Activated CD4-positive, alpha-beta T cell treated with anti-CD3 and anti-CD28 coated beads for 4 hours (primary cell): ENCODE data around the gene SPSB3.
"Not testable (repeated sequence)": the region's sequence is repeated elsewhere in the genome, so short reads cannot be mapped to it uniquely, and the experiment has no call there.

Experiments used
- DNase-seq, 2 donors: peaks; one replicate each; pipeline ENCODE4 v3.0.0-alpha.2; 2020

The SPSB3 gene

DNA sequence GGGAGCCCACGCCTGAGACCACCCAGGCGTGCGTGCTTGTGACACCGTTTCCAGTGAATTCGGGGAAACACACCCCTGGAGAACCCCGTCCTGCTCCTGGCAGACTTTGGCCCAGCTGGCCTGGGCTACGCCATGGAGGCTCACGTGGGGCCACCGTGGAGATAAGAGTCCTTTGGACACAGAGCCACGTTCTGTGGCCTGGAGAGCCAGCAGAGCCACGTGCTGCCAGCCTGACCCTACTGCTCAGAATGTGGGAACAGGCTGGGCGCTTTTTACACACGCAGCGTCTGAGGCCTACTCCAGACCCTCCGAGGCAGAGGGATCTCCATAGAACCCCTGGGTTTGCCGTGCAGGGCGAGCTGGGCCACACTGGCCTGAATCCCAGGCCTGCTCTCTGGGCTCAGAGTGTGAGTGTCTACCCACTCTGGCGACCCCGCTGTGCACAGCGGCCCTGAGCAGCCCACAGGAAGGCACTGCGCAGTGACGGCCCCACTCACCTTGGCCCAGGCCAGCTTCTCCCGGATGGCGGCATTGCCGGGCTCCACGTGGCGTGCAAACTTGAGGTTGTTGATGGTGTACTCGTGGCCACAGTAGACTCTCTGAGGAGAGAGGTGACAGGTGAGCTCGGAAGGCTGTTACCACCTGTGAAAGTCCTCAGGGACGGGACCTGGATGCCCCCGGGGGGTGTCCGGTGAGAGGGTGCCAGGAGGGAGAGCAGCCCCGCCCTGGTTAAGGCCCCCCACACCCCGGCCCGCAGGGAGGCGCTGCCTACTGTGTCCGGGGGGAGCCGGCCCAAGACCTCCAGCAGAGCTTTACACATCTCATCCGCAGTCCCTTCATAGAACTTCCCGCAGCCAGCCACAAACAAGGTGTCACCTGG lies 34.3 kb upstream of the SPSB3 start:
- DNase-seq = no peak

DNA sequence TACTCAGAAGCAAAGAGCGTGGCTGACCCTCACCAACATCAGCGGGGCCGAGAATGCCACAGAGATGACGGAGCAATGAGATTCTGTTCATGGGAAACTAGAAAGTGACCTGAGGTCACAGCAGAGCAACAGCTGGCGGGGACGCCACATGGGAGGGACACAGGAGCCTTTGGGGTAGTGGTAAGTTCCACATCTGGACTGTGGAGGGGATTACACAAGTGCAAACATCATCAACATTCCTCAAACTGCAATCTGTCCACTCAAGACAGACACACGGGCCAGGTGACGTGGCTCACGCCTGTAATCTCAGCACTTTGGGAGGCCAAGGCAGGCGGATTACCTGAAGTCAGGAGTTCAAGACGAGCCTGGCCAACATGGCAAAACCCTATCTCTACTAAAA lies 33.1 kb upstream of the SPSB3 start:
- no peak for DNase-seq

DNA sequence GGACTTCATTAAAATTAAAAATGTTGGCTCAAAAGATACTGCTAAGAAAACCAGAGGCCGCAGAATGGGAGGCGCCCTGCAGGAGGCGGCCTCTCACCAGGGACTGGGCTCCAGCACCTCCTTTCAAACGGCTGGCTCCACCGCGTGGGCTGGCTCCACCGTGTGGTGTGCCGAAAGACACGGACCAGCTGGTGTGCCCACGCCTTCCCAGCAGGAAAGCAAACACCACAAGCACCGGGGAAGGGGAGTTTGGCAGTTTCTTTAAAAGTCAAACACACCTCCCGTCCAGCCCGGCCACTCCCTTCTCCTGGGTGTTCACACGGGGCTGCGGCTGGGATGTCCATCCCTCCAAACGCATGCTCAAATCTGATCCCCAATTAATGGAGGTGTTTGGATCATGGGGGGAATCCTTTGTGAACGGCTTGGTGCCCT lies 30.4 kb upstream of the SPSB3 start:
- peak; percentile 46 to 56 for DNase-seq

DNA sequence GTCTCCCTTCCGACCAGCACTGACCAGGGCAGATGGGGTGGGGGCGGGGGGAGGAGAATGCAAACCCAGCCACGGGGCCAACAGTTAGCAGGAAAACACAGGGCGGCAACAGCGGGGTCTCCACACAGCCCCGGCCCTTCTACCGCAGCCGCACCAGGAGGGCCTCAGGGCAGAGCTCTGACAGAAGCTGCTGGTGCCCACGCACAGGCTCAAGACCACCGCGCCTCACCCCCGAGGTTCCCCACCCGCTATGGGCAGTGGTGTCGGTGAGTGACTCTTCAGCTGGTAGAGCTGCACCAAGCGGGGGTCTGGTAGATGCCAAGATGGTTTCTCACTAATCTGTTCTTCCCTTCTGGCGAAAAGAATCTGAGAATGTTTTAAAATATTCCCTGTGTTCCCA lies 28.2 kb upstream of the SPSB3 start:
- DNase-seq = no peak

DNA sequence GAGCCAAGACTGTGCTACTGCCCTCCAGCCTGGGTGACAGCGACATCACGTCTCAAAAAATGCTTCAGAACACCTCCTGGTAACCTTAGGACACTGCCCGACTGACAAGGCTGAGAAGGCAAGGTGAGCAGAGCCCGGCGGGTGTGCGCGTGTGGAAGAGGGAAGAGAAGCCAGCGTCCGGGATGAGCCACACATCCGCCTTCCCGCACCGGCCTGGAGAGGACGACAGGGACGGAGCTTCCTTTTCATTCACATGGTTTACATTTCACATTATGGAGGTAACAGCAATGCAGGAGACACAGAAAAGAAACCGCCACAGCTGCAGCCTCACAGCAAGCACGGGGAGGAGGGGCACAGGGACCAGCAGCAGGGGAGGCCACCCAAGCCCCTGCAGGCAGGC lies 27.7 kb upstream of the SPSB3 start:
- no peak for DNase-seq

DNA sequence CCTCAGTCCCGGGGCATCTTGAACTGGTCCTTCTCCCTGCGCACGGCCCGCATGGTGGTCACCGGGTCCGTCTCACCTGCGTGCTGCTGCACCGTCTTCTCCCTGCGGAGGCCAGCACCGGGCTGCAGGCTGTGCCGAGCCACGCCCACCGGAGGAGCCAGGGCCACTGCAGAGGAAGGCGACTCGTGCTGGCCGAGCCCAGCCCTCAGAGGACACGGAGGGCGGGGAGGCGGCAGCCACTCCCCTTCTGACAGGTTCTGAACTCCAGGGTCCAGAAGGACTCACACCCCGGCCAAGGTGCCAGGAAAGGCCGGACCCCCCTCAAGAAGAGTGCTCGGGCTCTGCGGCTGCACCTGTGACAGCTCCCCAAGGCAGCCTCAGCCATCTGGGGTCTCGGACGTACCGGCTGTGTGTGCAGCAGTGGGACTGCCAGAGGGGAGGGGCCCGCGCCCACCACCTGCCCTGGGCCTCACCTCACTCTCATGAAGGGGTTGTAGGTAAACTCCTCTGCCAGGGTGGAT lies 27.0 kb upstream of the SPSB3 start:
- DNase-seq = no peak

DNA sequence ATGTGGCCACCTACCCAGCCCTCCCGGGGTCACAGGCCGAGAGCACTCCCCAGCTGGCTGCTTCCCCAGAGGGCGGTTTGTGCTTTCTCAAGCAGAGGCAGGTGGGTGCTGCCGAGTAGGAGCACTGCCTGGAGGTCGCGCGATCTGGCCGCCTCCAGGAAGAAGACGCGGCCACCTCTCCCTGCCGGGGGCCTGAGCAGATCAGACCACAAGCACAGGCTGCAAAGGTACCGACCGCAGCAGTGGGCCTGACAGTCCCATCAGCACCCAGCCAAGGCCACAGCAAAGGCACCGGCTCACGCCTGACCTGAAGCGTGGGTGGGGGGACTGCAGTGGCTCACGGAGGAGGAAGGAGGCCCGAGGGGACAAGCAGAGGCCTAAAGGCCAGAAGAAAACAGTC lies 26.3 kb upstream of the SPSB3 start:
- no peak for DNase-seq

DNA sequence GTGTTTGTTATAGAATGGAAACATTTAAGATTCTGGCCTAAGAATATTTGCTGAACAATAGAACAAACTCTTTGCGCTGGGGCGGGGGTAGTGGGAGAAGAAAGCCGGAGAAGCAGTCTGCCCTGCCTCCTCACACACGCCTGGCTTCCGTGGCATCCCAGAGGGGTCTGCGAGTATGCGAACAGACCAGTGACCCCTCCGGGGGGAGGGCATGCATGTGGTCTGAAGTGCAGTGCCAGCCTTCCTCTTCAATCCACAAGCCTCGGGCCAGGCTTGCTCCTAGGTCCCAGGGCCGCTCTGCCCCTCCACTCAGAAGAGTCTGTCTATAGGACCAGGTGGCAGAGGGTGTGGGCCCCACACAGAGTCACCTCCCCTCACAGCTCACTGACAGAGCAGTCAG lies 25.3 kb upstream of the SPSB3 start:
- no peak for DNase-seq

DNA sequence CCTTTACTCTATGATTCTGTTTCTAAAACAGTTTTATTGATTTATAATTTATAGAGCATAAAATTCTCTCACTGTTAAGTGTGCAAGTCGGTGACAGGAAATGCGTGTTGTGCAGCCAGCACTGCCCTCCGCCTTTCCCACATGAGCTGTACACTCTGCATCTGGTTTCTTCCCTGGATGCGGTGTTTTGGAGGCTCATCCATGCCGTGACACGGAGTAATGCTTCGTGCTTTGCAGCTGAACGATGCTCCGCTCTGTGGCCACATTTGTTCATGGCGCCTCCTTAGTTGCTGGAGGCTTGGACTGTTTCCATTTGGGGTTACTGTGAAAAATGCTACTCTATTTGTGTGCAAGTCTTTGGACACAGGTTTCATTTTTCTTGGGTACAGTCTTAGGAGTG lies 18.3 kb upstream of the SPSB3 start:
- no peak for DNase-seq

DNA sequence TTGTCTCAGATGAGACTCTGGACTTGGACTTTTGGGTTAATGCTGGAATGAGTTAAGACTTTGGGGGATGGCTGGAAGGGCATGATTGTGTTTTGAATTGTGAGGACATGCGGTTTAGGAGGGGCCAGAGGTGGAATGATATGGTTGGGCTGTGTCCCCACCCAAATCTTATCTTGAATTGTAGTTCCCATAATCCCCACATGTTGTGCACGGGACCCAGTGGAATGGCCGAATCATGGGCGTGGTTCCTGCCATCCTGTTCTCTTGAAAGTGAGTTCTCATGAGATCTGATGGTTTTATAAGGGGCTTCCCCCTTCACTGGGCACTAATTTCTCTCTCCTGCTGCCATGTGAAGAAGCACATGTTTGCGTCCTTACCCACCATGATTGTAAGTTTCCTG lies 16.9 kb upstream of the SPSB3 start:
- DNase-seq = not testable (repeated sequence)

DNA sequence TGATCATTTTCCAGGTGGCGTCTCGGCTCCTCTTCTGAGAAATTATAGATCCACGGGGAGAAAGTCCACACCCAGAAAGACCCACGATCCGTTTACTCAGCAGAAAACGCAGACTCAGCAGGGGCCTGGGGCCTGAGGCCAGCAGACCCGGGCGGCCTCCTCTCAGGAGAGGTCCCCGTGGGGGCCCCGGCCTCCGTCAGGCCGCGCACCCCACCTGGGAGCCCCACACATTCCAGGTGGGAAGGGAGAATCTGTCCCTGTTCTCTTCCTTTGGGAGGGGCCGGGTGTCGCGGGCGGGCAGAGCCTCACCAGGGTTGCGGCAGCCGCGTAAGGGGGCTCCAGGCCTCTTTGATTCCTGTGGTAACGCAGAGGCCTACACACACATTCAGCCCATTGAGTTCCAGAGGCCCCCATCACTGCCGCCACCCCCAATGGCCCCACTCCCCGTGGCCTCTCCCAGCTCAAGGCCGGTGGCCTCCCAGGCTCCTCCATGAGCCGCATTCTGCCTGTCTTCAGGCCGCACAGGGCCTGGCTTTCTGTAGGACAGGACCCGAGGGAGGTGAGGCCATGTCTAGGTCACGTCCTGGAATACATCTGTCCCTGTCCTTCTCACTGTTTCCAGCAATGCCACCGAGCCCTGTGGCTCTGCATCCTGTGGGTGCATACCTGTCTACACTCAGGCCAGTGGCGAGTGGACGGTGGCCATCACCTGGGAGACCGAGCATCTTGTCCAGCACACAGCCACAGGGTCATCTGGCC lies 12.7 kb upstream of the SPSB3 start:
- DNase-seq = no peak

DNA sequence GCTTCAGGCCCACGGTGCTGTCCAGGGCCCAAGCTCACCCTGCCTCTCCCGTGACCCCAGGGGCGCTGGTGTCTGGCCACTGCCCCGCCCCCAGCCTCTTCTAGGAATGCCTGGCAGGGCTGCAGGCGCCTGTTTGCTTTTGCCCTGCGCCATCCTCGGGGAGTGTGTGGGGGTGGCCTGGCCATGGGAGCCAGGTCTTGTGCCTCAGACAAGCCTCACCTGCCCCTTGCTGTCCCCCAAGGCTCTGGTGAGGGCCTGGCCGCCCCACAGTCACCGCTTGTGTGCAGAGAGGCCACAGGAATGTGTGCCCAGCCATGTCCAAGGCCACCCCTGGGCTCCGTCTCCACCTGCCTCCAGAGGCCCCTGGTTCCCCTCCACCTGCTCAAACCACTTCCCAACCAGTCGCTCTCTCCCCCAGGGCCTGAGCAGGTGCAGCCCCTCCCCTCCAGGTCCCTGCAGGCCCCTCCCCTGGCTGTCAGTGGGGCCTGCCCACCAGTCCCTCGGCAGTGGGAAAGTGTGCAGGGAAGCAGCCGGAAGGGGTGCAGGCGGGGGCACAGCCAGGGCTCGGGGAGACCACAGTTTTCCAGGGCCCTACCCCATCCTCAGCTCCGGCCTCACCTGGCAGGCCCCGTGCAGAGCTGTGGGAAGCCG lies 12.0 kb upstream of the SPSB3 start:
- DNase-seq = no peak

DNA sequence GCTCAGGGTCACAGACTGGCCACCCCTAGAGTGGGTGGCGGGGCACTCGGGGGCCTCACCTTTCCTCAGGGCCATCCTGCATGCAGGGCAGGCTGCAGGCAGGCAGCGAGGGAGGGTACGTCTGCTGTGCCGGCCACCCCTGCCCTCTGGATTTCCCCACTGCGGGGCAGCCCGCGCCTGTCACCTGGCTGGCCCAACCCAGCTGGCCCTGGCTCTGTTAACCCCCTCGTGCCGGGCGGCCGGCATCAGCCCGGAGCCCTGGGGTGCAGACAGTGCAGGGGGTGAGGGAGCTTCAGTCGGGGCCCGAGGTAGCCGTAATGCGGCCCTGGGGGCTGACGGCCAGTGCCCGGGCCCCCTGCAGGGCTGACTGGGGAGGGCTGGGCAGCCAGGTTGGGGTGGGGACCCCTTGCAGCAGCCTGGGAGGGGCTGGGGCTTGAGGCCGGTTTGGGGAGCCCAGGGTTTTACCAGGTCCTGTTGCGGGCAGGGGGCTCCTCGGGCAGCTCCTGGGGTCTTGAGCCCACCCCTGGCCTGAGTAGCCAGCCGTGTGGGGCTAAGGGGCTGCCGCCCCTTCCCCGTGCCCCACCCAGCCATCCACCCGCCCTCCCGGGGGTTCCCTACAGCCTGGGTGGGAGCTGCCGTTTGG lies 11.3 kb upstream of the SPSB3 start, which contains the start of gene IGFALS:
Gene IGFALS, minus strand, starts transcription at position 128 of the 643 bp plus-strand sequence. Its CDS starts 53 bp downstream, at position 75.
- no peak for DNase-seq

DNA sequence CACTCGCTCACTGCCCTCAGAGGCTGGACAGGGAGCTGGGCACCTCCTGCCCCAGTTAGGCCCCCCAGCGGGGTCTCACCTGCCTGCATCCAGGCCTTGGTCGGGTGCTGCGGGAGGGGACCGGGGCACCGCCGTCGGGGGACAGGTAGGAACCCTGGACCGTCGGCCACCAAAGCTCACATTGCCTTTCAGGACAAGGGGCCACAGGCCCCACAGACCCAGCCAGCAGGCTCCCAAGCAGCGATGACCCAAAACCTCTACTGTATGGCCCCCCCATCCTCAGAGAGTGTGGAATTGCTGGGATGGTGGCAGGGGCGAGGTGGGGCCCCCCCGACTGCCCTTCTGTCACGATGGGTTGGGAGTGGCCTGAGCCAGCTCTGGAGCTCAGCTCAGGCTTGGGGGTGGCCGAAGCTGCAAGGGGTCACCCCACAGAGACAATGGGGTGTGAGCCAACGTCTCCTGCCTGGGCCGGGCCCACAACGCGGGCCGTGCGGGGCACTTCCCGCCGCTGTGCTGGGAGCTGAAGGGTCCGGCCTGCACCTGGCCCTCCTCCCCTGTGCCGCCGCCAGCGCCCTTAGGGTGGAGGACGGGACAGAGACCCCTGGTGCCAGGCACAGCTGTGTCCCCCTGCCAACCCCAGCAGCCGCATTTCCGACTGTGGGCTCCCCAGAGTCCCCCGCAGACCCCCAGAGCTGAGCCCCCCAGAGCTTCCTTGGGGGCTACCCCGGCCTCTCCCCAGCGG lies 10.6 kb upstream of the SPSB3 start:
- no peak for DNase-seq

DNA sequence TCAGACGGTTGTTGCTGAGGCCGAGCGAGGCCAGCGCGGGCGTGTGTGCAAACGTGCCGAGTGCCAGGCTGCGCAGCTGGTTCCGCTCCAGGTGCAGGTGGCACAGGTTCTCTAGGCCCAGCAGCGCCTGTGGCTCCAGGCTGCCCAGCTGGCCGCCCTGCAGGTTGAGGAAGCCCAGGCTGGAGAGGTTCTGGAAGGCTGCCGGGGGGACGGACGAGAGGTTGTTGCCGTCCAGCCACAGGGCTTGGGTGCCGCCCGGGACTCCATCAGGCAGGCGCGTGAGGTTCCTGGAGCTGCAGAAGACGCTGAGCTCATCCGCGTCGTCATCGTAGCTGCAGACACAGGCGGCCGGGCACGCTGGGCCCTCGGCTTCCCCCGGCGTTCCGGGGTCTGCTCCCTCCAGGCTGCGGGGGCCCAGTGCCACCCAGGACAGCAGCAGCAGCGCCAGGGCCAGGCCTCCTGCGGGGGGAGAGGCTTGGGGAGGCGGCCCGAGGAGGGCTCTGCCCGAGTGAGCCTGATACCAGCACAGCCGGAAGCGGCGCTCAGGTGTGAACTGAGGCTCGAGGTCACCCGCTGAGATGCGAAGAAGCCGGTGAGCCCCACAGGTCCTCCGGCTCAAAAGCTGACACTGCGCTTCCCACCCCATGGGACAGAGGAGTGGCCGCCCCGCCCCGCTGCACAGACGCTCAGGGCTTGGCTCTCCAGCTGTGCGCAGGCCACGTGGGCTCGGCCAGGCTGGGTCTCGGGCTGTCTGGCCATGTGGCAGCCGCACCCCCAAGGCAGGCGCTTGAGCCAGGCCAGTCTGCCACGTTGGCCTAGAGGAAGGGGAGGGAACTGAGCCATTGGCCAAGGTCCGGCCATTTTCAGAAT lies 9.8 kb upstream of the SPSB3 start:
- DNase-seq = no peak

DNA sequence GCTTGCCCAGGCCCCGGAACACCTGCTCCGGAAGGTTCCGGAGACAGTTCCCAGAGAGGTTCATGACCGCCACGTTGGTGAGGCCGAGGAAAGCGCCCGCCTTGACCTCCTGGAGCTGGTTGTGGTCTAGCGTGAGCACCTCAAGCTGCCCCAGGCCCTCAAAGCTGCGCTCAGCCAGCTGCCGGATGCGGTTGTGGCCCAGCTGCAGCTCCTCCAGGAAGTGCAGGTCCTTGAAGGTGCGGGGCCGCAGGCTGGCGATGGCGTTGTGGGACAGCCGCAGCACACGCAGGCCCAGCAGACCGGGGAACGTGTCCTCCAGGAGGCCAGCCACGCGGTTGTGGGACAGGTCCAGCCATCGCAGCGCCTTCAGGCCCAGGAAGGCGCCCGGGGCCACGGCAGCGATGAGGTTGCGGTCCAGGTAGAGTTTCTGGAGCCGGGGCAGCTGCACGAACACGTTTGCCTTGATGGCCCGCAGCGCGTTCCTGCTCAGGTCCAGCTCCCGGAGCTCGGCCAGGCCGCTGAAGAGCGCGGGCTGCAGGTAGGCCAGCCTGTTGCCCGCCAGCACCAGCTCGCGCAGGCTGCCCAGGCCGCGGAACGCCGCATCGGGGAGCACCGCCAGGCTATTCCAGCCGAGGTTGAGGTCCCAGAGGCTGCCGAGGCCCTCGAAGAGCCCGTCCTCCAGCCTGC lies 9.0 kb upstream of the SPSB3 start:
- no peak for DNase-seq

DNA sequence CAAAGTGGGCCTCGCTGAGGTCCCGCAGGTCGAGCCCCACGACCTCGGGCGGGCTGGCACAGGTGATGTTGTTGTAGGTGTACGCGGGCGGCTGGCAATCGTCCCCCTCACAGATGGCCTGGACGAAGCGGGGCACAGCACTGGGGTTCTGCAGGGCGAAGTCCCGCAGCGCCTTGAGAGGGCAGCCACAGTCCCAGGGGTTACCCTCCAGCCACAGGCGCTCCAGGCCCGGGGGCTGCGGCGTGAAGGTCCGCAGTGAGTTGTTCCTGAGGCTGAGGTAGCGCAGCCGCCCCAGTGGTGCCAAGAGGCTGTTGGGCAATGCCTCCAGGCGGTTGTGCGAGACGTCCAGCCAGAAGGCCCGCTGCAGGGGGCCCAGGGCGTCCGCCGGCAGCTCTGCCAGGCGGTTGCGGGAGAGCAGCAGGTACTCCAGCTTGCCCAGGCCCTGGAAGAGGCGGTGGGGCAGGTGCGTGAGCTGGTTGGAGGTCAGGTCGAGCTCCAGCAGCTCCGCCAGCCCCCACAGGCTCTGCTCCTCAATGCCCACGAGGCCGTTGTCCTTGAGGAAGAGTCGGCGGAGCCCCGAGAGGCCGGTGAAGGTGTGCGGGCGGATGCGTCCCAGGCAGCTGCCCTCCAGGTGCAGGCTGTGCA lies 8.4 kb upstream of the SPSB3 start:
- no peak for DNase-seq

DNA sequence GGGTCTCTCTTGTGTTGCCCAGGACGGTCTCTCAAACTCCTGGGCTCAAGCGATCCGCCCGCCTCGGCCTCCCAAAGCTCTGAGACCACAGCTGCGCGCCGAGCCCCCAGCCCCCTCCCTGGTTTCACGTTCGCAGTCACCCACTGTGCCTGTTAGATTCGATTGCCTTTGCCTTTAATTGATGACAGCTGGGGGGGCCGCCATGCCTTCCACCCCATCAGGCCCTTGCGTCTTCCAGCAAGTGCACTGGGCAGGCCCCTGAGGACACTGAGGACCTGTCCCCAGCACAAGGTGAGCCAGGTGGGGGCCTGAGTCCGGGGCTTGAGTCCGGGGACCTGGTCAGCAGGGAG lies 7.9 kb upstream of the SPSB3 start:
- no peak for DNase-seq

DNA sequence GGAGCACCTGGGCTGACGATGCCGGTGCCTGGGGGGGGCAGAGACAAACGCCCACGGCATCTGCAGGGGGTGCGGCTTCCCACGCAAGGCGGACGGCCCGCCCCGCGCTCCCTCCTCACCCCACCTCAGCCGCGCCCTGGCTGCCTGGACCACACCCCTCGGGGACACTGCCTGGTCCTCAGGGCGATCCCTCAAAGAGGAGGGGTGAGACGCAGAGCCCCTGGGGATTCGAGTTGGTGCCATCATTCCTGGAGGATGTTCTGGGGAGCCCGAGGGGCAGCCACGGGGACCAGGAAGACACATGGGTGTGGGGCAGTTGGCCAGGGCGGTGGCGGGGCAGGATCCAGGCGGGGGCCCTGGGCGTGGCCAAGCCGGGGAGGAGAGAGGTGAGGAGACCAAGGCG lies 7.3 kb upstream of the SPSB3 start:
- no peak for DNase-seq

DNA sequence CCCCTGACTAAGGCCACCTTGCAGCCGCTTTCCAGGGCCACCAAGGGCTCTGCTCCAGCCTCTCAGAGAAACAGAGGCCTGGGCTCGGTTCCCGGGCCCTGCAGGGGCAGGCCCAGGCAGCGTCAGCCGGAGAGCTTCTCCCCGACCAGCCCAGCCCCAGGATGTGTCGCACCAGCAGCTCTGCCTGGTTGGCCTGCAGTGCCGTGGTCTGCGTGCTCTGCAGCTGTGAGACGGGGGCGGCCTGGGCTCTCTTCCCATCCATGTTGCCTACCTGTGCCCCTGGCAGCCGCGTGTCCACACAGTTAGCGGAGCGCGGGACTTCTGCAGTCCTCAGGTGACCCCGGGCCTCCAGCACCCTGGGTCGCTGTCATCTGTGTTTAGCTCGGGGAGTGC lies 6.3 kb upstream of the SPSB3 start:
- no peak for DNase-seq
